WERI-Rb-1 (cell line): ENCODE measurements around the gene HOXB6.

Source experiments
- DNase-seq: peaks from one replicate; pipeline ENCODE4 v3.0.0-alpha.2; 2020
- H3K27ac ChIP-seq: fragments of 250-450 bp; sonication (Bioruptor Pico); 2 replicates; pipeline ENCODE4 v1.5.1; 2020; ENCODE audit warnings: mild to moderate bottlenecking, moderate library complexity
- H3K27me3 ChIP-seq: fragments of 250-450 bp; sonication (Bioruptor Pico); 2 replicates; pipeline ENCODE4 v1.5.1; 2021; ENCODE audit warnings: mild to moderate bottlenecking, low read depth, moderate library complexity; ENCODE audit not compliant: insufficient read depth, severe bottlenecking
- H3K36me3 ChIP-seq: fragments of 250-450 bp; sonication (Bioruptor Pico); 2 replicates; pipeline ENCODE4 v1.5.1; 2020; ENCODE audit warnings: mild to moderate bottlenecking, moderate library complexity
- H3K4me3 ChIP-seq: 2 replicates; pipeline ENCODE4 v1.5.1; 2011; ENCODE audit warnings: low read depth, mild to moderate bottlenecking, control low read depth, low read length
- H3K9me3 ChIP-seq: fragments of 250-450 bp; sonication (Bioruptor Pico); 2 replicates; pipeline ENCODE4 v1.5.1; 2021; ENCODE audit warnings: mild to moderate bottlenecking, moderate library complexity; ENCODE audit not compliant: severe bottlenecking
- CTCF ChIP-seq: IDR thresholded peaks from 2 replicates; pipeline ENCODE4 v1.5.1; 2011; ENCODE audit warnings: low read depth, mild to moderate bottlenecking, control low read depth, inconsistent platforms, low read length

Gene HOXB6

GRCh38 chr17:48553826-48554225 lies 51.0 kb downstream of the HOXB6 start:
- Histone ChIP-seq H3K36me3 (no peaks in the 10 kb centered on the region), H3K27ac (no peak overlapping the region), H3K27me3 (peaks cover 86% of the 10 kb centered on the region), H3K4me3 (no peak overlapping the region), H3K9me3 (peaks cover 9% of the 10 kb centered on the region)
- no peak for TF ChIP-seq CTCF
- no peak for DNase-seq

DNA sequence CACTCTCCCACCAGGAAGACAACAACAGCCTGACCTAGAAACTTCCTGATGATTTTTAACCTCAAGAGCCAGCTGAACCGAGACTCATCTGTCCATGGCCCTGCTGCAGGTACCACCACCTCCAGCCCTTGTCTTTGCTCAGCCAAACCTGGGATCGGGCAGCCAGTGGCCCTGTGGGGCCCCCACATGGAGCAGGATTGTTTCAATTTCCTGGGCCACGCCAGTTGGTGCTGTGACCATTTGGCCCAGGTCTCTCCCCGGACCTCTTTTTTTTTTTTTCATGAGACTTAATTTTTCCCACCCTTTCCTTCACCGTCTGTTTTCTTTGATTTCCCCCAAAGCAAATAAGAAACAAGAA lies 51.6 kb downstream of the HOXB6 start:
- Histone ChIP-seq H3K4me3 (no peak overlapping the region), H3K36me3 (no peaks in the 10 kb centered on the region), H3K9me3 (peaks cover 9% of the 10 kb centered on the region), H3K27ac (no peak overlapping the region), H3K27me3 (peaks cover 86% of the 10 kb centered on the region)
- DNase-seq: no peak
- no peak for TF ChIP-seq CTCF

DNA sequence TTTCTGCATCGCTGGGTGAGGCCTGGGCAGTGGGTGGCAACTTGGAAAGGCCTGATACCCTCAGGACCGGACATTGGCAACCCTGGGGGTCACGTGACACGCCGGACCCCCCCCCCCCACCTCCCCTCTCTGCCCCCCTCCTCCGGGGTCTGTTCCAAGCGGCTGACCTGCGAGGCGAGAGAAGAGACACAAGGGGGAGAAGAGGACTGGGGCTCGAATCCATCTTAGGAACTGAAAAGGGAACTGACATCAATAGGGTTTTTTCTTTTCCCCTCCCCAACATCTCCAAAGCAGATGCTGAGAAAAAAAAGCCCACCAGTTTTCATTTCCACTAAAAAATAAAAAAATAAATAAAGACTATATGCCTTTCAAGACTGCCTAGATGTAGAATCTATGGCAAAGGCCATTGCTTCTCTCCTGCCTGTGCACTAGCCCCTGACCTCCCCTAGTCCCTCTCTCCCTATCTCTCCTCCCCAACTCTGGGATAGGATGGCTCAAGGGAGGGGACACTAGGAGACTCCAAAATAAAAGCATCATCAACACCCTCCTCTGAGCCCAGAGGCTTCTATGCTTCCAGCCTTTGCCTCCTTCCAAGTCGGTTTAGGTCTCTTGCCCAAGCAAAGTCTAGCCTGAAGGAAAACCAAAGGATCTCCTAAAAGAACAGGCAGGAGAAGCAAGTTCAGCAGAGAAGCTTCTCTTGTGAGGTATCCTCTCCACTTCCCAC lies 52.2 kb downstream of the HOXB6 start:
- Histone ChIP-seq H3K27me3 (peaks cover 86% of the 10 kb centered on the region), H3K4me3 (no peak overlapping the region)

DNA sequence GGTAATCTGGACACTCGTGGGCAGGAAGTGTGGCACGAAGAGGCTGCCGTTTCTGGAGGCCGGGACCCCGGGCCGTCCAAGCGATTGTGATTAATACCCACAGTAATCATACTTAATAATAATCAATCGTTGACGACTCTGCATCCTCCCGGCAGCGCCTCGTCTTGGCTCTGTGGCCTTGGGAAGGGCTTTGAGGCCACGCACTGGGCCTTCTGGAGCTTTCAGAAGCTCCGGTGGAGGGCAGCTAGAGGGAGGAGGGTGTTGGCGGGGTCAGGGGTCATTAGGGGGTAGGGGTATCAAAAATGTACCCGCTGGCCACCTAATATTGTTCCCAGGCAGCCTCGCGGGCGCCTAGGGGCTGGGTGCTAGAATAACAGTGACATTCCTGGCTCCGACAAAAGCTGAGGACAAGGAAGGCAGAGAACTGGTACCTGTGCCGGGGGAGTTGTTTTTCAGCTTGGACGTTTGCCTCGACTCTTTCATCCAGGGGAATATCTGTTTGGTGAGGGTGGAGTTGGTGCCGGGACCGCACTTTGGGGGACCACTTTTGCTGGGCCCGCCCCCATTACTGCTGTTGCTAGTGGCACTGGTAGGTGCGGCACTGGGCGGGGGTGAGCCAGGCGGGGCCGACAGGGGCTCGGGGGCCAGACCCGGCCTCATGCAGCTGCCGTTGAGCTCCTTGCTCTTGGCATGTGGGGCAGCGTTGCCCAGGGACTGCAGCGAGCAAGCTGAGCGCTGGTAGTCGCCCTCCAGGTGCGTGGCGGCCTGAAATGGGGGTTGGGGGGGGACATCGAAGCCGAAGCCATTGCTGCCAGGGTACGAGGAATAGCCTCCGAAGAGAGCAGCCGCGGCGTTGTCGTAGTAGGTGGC lies 53.0 kb downstream of the HOXB6 start:
- H3K36me3 ChIP-seq: no peaks in the 10 kb centered on the region; the same call in 1 of the 2 replicates
- no peak for DNase-seq
- peaks cover 9% of the 10 kb centered on the region for H3K9me3 ChIP-seq
- no peak overlapping the region for H3K27ac ChIP-seq
- H3K4me3 ChIP-seq: no peak overlapping the region
- TF ChIP-seq CTCF: no peak
- H3K27me3 ChIP-seq: peaks cover 86% of the 10 kb centered on the region

More for the DNA sequence above, 52.2 kb downstream of the HOXB6 start:
- no peak for DNase-seq
- Histone ChIP-seq H3K9me3 (peaks cover 9% of the 10 kb centered on the region), H3K27ac (no peak overlapping the region), H3K36me3 (no peaks in the 10 kb centered on the region; the same call in 1 of the 2 replicates)
- TF ChIP-seq CTCF: no peak

- Histone ChIP-seq H3K27me3 (peaks cover 85% of the 10 kb centered on the region), H3K9me3 (peaks cover 9% of the 10 kb centered on the region), H3K4me3 (no peak overlapping the region), H3K36me3 (no peaks in the 10 kb centered on the region; the same call in 1 of the 2 replicates), H3K27ac (no peak overlapping the region)
- DNase-seq: no peak
- no peak for TF ChIP-seq CTCF
These were observed 53.6 kb downstream of the HOXB6 start for GRCh38 chr17:48551214-48551555.
